ENCODE results near the gene WDR88. TPM values are rescaled to one million over a fixed set of nuclear protein-coding genes. Genes with fewer than 3 reads are reported as not detected.
"Not testable (repeated sequence)": the region's sequence is repeated elsewhere in the genome, so short reads cannot be mapped to it uniquely, and the experiment has no call there.

WDR88 gene
- total RNA-seq, 1 donor from 2014 or later, result not detected

- no peak for DNase-seq (ENCODE audit: extremely low spot score in 2 of 2)
- no peak overlapping the region for H3K4me3 ChIP-seq
- H3K27me3 ChIP-seq, result no peaks in the 10 kb centered on the region
- H3K9me3 ChIP-seq, result no peaks in the 10 kb centered on the region
- H3K27ac ChIP-seq, result no peak overlapping the region
- H3K4me1 ChIP-seq, result no peaks in the 10 kb centered on the region
- H3K36me3 ChIP-seq, result no peaks in the 10 kb centered on the region
- TF ChIP-seq, protein P1, sequence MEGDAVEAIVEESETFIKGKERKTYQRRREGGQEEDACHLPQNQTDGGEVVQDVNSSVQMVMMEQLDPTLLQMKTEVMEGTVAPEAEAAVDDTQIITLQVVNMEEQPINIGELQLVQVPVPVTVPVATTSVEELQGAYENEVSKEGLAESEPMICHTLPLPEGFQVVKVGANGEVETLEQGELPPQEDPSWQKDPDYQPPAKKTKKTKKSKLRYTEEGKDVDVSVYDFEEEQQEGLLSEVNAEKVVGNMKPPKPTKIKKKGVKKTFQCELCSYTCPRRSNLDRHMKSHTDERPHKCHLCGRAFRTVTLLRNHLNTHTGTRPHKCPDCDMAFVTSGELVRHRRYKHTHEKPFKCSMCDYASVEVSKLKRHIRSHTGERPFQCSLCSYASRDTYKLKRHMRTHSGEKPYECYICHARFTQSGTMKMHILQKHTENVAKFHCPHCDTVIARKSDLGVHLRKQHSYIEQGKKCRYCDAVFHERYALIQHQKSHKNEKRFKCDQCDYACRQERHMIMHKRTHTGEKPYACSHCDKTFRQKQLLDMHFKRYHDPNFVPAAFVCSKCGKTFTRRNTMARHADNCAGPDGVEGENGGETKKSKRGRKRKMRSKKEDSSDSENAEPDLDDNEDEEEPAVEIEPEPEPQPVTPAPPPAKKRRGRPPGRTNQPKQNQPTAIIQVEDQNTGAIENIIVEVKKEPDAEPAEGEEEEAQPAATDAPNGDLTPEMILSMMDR (IDR thresholded peaks at IDR 0.05), result no peak
- TF ChIP-seq POLR2AphosphoS5 (IDR thresholded peaks at IDR 0.05; ENCODE audit: insufficient read depth in 1 of 2, low read depth in 1 of 2), result no peak
- no peak for TF ChIP-seq POLR2A (IDR thresholded peaks at IDR 0.05)
- intact Hi-C loops (cut with DNase I), result no loop called here
Observed at GRCh38 chr19:33159149-33159548, 27.2 kb downstream of the WDR88 start.

GRCh38 chr19:33159893-33160292 lies 28.0 kb downstream of the WDR88 start:
- Histone ChIP-seq H3K9me3 (no peaks in the 10 kb centered on the region), H3K27ac (no peak overlapping the region), H3K4me3 (no peak overlapping the region), H3K27me3 (no peaks in the 10 kb centered on the region), H3K36me3 (no peaks in the 10 kb centered on the region), H3K4me1 (no peaks in the 10 kb centered on the region)
- TF ChIP-seq POLR2AphosphoS5 (IDR thresholded peaks at IDR 0.05; ENCODE audit: insufficient read depth in 1 of 2, low read depth in 1 of 2) (no peak), POLR2A (IDR thresholded peaks at IDR 0.05) (no peak)
- TF ChIP-seq, protein P1 (IDR thresholded peaks at IDR 0.05), result no peak
- intact Hi-C loops (cut with DNase I), result no loop called here
- no peak for DNase-seq (ENCODE audit: extremely low spot score in 2 of 2)

- intact Hi-C loops (cut with DNase I), result no loop called here
- TF ChIP-seq POLR2A (IDR thresholded peaks at IDR 0.05) (no peak), POLR2AphosphoS5 (IDR thresholded peaks at IDR 0.05; ENCODE audit: insufficient read depth in 1 of 2, low read depth in 1 of 2) (no peak)
- TF ChIP-seq, protein P1 (IDR thresholded peaks at IDR 0.05), result no peak
- no peak for DNase-seq (ENCODE audit: extremely low spot score in 2 of 2)
- Histone ChIP-seq H3K4me1 (no peaks in the 10 kb centered on the region), H3K36me3 (no peaks in the 10 kb centered on the region), H3K4me3 (no peak overlapping the region), H3K27ac (no peak overlapping the region), H3K27me3 (no peaks in the 10 kb centered on the region), H3K9me3 (no peaks in the 10 kb centered on the region)
Observed at GRCh38 chr19:33161201-33161600, 29.3 kb downstream of the WDR88 start.

DNA sequence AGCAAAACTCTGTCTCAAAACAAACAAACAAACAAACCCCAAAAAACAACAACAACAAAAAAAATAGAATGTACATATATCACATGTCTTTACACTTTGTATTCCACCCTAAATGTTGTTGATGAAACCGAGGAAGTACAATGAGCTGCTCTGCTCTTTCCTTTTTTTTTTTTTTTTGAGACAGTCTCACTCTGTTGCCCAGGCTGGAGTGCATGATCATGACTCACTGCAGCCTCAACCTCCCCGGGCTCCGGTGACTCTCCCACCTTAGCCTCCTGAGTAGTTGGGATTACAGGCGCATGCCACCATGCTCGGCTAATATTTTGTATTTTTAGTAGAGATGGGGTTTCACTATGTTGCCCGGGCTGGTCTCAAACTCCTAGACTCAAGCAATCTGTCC lies 31.6 kb downstream of the WDR88 start:
- Histone ChIP-seq H3K27me3 (no peaks in the 10 kb centered on the region), H3K36me3 (no peaks in the 10 kb centered on the region), H3K4me3 (no peak overlapping the region), H3K9me3 (no peaks in the 10 kb centered on the region), H3K27ac (no peak overlapping the region), H3K4me1 (no peaks in the 10 kb centered on the region)
- TF ChIP-seq, protein P1 (IDR thresholded peaks at IDR 0.05), result no peak
- TF ChIP-seq POLR2A (IDR thresholded peaks at IDR 0.05) (no peak), POLR2AphosphoS5 (IDR thresholded peaks at IDR 0.05; ENCODE audit: insufficient read depth in 1 of 2, low read depth in 1 of 2) (no peak)
- DNase-seq (ENCODE audit: extremely low spot score in 2 of 2), result no peak
- intact Hi-C loops (cut with DNase I), result no loop called here

DNA sequence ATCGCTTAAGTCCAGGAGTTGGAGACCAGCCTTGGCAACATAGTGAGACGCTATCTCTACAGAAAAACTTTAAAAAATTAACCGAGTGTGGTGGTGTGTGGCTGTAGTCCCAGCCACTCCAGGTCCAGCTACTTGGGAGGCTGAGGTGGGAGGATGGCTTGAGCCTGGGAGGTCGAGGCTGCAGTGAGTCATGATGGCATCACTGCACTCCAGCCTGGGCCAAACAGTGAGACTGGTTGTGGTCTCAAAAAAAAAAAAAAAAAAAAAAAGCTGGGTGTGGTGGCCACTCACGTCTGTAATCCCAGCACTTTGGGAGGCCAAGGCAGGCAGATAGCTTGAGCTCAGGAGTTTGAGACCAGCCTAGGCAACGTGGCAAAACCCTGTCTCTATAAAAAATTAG lies 34.1 kb downstream of the WDR88 start:
- H3K4me3 ChIP-seq; H3K27ac ChIP-seq; H3K9me3 ChIP-seq; H3K27me3 ChIP-seq; H3K4me1 ChIP-seq; DNase-seq (ENCODE audit: extremely low spot score in 2 of 2); H3K36me3 ChIP-seq; intact Hi-C loops (cut with DNase I): not testable (repeated sequence)

DNA sequence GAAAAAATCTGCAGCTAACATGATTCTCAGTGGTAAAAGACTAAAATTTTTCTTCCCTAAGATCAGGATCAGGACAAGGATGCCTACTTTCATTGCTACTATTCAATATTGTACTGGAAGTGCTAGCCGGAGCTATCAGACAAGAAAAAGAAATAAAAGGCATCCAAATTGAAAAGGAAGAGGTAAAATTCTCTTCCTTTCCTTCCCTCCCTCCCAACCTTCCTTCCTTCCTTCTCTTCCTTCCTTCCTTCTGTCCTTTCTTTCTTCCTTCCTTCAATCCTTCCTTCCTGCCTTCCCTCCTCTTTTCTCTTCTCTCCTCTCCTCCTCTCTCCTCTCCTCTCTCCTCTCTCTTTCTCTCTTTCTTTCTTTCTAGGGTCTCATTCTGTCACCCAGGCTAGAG lies 35.5 kb downstream of the WDR88 start:
- no peaks in the 10 kb centered on the region for H3K36me3 ChIP-seq
- no peaks in the 10 kb centered on the region for H3K27me3 ChIP-seq
- intact Hi-C loops (cut with DNase I), result no loop called here
- H3K4me1 ChIP-seq, result no peaks in the 10 kb centered on the region
- H3K4me3 ChIP-seq, result no peak overlapping the region
- DNase-seq (ENCODE audit: extremely low spot score in 2 of 2), result no peak
- H3K9me3 ChIP-seq, result no peaks in the 10 kb centered on the region
- no peak for TF ChIP-seq POLR2AphosphoS5 (IDR thresholded peaks at IDR 0.05; ENCODE audit: insufficient read depth in 1 of 2, low read depth in 1 of 2)
- no peak for TF ChIP-seq POLR2A (IDR thresholded peaks at IDR 0.05)
- TF ChIP-seq, protein P1 (IDR thresholded peaks at IDR 0.05), result no peak
- no peak overlapping the region for H3K27ac ChIP-seq

All from vagina (tissue), 2 donors.